Measurements from ENCODE around the gene ABLIM2.

Gene ABLIM2

DNA sequence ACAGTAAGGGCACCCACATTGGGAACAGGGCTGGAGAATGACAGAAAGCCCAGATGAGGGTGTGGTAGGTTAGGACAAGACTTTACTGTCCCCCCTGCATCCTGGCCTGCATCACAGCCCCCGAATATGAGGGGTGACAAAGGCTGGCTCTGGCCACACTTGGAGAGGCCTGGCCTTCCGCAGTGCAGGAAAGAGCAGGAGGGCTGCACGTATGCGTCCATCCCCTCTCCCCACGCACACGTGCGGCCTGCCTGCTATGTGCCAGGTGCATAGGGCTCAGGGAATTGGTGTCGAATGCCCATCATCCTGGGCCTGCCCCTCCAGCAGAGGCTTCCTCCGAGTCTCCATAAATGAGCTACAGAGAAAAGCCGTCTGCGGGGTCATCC lies 80.5 kb downstream of the ABLIM2 start:
- no peak for DNase-seq (ENCODE audit: insufficient read length, low spot score)
- no peak for FAIRE-seq

DNA sequence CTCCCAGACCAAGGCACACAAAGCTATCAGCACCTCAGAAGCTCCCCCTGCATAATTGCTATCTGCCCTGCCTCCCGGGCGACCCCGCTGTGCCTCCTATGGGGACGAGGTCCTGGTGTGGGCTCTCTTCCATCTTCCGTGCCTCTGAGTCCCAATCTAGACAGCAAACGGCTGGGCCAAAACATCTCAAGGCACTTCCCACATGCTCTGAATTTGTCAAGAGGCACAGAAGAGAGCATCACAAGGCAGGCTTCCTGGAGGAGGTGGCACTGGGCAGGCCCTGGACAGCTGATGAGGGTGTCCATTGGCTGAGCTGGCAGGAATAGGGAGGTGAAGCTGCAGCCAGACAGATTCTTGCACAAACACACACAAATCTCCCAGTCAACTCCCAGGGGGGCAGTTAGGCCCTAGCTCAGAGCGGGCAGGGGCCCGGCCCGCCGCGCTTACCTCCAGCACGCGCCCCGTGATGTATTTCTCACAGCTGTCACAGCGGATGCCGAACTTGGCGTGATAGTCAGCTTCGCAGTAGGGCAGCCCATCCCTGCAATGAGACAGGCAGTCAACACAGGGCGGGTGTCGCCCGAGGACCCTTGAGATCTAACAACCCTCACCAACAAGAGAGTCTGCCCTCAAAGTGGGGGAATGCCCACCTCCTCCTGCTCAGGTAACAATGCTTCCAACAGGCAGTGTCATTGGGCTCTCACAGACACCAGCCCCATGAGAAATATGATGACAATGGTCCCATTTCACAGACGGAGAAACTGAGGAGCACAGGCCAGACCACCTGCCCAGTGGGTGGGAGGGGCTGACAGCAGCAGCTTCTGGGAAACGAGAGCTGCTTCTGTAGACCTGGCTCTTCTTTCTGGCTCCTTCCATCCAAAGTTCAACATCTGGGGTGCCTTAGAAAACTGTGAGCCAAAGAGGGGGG lies 81.2 kb downstream of the ABLIM2 start:
- no peak for DNase-seq (ENCODE audit: insufficient read length, low spot score)
- FAIRE-seq: no peak

DNA sequence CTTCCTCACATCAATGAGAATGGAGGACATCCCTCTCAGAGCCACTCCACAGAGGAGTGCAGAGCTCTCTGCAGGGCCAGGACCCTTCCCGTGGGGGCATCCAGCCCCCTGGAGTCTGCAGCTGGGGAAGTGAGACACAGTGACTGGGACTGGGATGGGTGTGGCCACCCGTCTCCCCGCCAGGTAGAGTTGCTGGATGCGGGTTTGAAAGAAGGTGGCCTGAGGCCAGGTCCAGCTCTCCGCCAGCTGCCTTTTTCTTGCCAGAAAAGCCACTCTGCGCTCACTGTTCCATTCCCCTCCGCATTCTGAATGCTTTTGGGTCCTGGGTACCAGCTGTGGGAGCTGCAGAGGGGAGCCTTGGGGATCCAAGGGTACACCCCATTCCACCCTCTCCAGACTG lies 82.6 kb downstream of the ABLIM2 start:
- no peak for FAIRE-seq
- DNase-seq (ENCODE audit: insufficient read length, low spot score): no peak

DNA sequence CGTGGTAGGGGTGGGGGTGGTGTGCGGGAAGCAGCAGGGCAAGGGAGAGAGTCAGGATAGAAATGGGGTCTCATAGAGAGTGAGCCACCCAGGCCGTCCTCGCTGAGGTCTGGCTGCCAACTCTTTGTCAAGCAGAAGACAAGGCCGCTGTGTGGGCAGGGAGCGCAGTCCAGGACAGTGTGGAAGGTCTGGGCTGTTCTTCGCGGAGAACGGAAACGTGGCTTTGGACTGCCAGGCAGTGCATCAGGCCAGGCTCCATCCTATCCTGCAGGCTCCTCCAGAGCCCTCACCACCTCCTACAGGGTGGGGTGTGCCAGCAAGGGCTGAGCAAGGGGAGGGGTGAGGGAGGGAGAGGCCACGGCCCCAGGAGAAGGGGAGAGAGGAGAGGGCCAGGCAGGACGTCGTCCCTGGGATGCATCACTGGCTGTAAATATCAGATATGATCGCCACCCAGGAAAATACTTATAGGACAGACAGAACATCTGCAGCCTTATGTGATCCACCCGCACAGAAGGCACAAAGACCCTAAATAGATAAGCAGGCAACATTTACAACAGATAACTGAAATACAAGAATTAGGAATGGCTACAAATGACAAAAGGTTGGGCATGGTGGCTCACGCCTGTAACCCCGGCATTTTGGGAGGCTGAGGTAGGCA lies 85.3 kb downstream of the ABLIM2 start:
- FAIRE-seq (no peak), DNase-seq (ENCODE audit: insufficient read length, low spot score) (no peak)

- FAIRE-seq (no peak), DNase-seq (ENCODE audit: insufficient read length, low spot score) (no peak)
Observed at GRCh38 chr4:8072235-8072968, 86.2 kb downstream of the ABLIM2 start.

DNA sequence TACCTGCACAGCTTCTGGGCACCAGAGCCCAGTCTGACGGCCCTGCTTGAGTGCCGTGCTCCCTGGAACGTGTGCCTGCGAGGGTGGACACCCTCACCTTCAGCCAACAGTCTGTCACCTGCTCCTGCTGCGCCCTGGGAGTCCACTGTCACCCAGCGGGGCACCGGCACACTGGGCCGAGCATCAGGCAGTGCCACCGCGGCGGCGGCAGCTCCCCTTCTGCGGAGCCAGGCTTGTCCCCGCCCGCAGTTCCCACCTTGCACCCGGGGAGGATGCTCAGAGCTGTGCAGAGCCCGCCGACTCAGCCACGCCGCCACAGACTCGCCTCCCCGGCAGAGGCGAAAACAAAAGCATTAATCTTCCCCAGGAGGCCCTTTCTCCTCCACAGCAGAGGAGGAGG lies 86.8 kb downstream of the ABLIM2 start:
- FAIRE-seq (no peak), DNase-seq (ENCODE audit: insufficient read length, low spot score) (no peak)

DNA sequence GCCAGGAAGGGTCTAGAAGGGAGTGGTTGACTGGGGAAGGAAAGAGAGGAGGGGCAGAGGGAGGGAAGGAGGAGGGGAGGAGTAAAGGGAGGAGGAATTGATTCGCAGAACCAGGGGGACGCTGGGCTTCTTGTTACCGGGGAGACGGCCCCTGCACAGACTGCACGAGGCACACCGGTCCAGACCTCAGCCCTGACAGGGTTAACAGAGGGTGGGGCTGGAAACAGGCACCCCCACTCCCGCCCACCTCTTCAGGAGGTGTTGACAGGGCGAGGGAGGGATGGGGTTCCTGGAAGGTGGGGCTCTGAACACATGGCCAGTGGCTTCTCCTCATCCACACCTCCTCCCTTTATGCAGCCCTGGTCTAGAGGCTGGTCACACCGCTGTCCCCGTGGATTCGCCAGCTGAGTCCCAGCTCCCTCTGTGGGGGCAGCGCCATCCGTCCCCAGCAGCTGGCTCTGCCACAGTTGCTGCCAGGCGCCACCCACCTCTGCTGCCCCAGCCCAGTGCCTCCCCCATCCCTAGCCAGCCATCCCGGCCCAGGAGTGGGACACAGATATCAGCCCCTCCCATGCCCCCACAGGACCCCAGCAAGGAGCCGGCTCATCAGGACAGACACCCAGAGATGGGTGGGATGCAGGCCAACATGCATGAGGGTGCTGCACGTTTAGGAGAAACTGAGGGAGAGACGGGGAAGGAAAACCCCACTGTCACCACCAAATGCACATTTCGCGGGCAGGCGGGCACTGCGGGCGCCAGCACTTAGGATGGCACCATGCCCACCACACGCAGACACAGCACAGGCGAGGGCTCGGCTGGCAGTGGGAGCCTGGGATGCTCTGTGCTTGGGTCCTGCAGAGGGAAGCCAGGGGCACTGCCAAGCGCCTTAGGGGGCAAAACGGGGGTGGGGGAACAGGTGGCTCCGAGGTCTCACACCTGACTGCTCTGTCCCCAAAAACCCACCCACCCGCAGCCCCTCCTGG lies 87.6 kb downstream of the ABLIM2 start:
- no peak for FAIRE-seq
- no peak for DNase-seq (ENCODE audit: insufficient read length, low spot score)

DNA sequence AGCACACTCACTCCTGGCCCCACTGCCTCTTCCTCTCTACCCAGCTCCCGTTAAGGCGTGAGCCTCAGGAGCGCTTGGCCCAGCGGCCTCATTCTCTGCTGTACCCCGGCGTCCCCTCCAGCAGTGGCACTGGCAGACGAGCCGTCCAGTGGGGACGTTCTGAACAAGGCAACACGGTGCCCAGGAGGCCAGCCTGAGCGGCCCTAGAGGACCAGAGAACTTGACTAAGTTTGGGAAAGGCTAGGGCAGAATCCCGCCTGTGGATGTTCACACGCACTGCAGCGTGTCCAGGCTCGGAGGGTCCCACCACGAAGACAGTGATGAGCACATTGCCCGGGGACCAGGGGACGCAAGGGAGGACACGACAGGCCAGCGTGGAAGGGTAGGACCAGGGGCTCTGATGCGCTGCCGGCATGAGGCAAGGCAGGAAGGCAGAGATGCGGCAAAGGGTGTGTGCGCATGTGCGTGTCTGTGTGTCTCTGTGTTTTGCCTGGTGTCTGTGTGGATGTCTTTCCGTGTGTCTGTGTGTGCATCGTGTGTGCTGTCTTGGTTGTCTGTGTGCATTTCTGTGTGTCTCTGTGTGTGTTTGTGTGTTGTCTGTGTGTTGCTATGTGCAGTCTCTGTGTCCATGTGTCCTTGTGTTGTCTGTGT lies 89.4 kb downstream of the ABLIM2 start:
- FAIRE-seq: no peak
- DNase-seq (ENCODE audit: insufficient read length, low spot score): no peak

DNA sequence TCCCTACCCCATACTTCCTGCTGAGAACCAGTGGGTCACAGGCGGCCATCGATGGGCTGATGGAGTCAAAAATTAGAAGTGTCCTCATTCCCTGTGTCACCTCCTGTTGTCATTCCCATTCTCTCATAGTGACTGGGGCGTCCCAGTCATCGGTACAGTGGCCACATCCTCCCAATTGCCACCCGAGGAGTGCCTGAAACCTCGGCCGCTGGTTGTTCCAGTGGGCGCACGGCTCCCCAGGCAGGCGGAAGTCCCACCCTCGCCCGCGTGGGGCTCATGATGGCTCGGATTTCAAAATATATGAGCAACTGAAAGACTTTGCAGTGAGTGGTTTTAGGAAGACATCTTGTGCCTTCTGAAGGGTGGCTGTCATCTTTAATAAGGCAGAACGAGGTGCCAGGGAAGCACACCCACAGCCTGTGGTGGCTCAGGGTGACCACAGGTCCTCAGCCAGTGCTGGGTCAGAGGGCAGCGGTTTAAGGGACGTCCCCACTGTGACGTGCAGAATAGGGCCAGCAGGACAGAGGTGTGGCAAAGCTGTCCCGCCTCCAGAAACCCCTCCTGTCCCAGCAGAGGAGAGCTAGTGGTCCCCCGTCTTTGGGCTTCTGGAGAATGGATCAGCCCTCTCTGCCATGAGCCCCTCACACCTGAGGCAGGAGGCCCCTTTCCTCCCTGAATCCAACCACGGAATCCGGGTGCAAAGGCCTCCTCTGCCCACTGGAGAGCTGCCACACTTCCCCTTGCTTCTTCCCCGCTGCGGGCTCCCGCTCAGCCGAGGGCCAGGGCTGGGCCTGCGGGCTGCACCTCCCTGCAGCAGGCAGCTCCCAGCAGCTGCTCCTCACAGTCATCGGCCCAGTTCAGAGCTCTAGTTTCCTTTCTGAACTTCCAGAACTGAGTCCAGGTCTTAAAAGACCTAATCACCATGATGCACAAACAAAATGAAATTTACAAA lies 90.4 kb downstream of the ABLIM2 start:
- no peak for FAIRE-seq

GRCh38 chr4:8067274-8067936 lies 91.2 kb downstream of the ABLIM2 start:
- FAIRE-seq: no peak
- no peak for DNase-seq (ENCODE audit: insufficient read length, low spot score)

More for the DNA sequence above, 90.4 kb downstream of the ABLIM2 start:
- DNase-seq (ENCODE audit: insufficient read length, low spot score): no peak

- no peak for FAIRE-seq
Observed at GRCh38 chr4:8066336-8066931, 92.2 kb downstream of the ABLIM2 start.

GRCh38 chr4:8063974-8064563 lies 94.5 kb downstream of the ABLIM2 start:
- DNase-seq (ENCODE audit: insufficient read length, low spot score): no peak
- FAIRE-seq: no peak

More at GRCh38 chr4:8066336-8066931, 92.2 kb downstream of the ABLIM2 start:
- no peak for DNase-seq (ENCODE audit: insufficient read length, low spot score)

- DNase-seq (ENCODE audit: insufficient read length, low spot score): no peak
- FAIRE-seq: no peak
Observed at GRCh38 chr4:8061573-8061972, 97.0 kb downstream of the ABLIM2 start.

DNA sequence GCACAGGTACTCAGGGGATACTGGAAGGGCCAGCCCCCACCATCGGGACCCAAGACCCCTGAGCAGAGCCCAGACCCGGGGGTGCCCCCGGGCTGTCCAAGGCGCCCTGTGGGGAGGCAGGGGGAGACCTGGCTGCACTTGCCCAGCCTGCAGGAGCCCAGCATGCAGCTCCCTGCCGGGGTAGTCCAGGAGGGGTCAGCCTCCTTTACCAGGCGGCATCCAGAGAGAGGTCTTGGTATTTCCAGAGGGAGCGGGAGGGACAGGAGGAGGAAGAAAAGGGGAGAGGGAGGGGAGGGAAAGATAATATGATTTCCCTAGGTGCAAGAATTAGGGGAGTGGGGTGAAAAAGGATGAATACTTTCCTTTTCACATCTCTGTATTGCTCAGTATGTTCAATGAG lies 97.5 kb downstream of the ABLIM2 start:
- DNase-seq (ENCODE audit: insufficient read length, low spot score): no peak
- no peak for FAIRE-seq

DNA sequence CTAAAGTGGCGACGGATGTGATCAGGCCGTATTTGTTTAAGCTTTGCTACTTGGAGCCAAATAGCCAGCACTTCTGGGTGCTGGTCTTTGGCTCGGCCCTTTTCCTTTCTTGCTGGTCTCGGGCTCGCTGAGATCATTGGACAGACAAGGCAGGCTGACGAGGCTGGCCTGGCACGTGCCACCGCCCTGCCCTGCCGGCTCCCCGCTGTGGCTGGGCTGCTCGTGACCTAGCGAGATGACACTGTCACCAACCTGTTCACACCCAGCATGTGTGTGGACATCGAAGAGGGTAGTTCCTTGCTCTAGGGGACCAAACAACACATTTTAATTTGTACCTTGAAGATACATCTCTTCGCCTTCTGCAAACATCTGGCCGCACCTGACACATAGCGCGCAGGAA lies 98.0 kb downstream of the ABLIM2 start:
- FAIRE-seq (no peak), DNase-seq (ENCODE audit: insufficient read length, low spot score) (no peak)

DNA sequence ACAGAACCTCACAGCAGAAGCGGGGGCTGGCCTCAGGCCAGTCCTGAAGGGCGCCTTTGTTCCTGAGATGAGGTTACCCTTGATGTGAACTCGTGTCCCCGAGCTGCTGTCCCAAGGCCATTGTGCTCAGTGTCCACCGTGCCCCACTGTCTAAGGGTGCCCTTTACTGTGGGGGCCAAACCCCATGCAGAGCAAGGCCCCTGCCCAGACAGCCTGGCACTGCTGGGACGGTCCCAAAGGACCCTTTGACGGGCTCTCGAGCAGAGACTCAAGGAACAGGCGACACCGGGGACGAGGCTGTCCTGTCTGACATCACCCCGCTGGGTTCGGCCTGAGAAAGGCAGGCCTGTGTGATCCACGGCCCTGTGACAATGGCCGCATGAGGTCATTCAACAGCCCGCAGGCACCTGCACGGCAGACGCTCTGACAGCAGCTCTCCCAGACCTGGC lies 100.6 kb downstream of the ABLIM2 start:
- FAIRE-seq (no peak), DNase-seq (ENCODE audit: insufficient read length, low spot score) (no peak)

GRCh38 chr4:8055206-8055605 lies 103.4 kb downstream of the ABLIM2 start:
- DNase-seq (ENCODE audit: insufficient read length, low spot score) (no peak), FAIRE-seq (no peak)
